ENCODE results near the gene MROH2B.

Gene MROH2B

DNA sequence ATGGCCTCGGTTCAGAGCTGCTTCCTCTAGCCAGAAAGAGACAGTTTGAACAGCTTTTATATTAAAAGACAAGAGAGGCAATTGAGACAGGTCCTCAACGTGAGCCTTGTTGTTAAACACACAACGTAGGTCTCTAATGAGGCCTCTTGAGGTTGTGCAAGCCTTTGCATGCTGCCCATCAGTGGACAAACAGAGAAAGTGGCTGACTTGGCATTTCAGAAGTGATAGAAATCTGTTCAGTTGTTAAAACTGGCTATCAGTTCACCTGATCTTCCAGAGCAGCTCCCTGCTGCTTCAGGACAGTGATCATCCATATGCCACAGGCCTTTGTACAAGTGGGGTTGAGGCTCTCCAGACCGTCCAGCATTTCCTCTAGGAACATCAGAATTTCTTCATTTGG is 58.8 kb downstream of the MROH2B start:
- no peak for DNase-seq

DNA sequence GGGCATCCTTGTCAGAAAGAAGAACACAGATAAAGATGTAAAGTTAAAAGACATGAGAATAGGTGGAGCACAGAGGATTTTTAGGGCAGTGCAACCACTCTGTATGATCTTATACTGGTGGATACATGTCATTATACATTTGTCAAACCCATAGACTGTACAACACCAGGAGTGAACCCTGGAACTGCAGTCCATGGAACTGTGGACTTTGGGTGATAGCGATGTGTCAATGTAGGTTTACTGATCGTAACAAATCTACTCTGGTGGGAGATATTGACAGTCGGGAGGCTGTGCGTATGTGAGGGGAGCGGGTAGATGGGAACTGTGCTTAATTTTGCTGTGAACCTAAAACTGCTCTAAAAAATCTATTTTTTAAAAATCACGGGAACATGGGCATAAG is 60.6 kb downstream of the MROH2B start:
- DNase-seq, result no peak

DNA sequence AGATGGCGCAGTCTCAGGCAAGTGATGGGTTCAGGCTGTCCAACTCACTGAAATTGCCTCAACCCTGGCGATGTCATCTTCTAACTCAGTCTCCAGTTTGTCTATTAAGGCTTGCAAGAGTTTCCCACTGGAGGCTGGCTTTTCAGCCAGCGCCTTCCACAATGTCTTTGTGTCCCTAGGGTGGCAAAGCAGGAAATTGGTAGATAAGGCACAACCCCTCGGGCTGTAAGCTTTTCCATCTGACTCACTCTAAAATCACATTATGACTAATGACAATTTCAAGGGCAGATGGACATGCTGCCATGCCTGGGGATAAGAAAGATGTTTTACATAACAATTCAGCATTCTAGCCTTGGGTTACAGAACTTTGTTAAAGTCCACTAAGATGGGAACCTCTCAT is 61.9 kb downstream of the MROH2B start:
- no peak for DNase-seq

GRCh38 chr5:41004931-41005330 is 66.2 kb downstream of the MROH2B start:
- no peak for DNase-seq

- DNase-seq, result no peak
Observed at GRCh38 chr5:41003670-41004376, 67.3 kb downstream of the MROH2B start.

- no peak for DNase-seq
Observed at GRCh38 chr5:40999966-41000365, 71.2 kb downstream of the MROH2B start.

- no peak for DNase-seq
Observed at GRCh38 chr5:40999142-40999541, 72.0 kb downstream of the MROH2B start.

DNA sequence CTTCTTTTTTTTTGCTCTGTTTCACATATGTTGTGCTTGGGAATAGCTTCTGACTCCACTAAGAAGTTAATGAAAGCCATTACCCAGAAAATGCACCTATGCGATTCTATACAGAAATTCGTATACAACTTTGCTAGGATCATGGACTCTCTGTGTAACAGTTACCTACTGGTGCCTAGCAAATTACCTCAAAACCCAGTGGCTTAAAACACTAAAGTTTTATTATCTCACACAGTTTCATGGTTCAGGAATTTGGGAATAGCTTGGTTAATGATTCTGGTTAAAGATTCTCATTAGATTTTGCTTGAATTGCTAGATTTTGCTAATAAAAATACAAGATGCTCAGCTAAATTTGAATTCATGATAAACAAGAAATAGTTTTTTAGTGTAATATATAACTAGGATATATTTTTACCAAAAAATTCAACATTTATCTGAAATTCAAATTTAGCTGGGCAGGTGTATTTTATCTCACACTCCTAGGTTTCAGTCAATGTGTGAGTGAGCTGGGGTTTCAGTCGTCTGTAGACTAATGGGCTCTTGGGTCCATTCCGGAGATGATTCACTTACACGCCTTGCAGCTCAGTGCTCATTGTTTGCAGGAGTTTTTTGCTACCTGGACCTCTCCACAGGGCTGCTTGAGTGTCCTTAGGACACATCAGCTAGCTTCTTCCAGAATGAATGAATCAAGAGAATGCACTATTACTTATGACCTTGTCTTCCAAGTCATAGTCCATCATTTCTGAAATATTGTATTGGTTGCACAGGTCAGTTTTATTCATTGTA is 75.1 kb downstream of the MROH2B start:
- no peak for DNase-seq

- DNase-seq, result no peak
Observed at GRCh38 chr5:40991981-40992559, 79.1 kb downstream of the MROH2B start.

GRCh38 chr5:40991168-40991980 is 79.8 kb downstream of the MROH2B start:
- DNase-seq, result no peak

- DNase-seq, result no peak
Observed at GRCh38 chr5:40988746-40989510, 82.2 kb downstream of the MROH2B start.

DNA sequence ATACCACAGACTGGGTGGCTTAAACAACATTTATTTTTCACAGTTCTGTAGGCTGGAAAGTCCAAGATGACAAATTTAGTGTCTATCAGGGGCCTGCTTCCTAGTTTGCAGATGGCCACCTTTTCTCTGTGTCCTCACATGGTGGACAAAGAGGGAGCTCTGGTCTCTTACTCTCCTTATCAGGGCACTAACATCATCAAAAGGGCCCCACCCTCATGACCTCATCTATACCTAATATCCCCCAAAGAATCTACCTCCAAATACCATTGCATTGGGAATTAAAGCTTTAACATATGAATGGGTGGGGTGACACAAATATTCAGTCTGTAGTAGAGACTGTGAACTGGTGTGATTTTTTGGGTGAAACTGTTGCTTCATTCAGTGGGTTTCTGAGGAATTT is 83.8 kb downstream of the MROH2B start:
- DNase-seq, result no peak

GRCh38 chr5:40986666-40987065 is 84.5 kb downstream of the MROH2B start:
- no peak for DNase-seq

GRCh38 chr5:40985501-40985900 is 85.6 kb downstream of the MROH2B start:
- DNase-seq, result no peak

DNA sequence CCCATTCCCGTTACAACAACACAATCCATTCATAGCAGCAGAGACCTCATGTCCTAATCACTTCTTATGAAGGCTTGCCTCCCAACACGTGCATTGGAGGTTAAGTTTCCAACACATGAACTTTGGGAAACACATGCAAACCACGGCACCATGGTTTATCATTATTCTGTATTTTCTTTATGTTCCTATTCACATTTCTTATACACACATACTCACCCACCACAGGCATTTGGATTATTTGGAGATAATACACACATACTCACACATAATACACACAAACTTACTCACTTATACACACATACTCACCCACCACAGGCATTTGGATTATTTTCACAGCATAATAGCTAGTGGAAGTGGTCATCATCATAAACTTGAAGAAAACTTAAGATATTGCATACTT is 86.3 kb downstream of the MROH2B start:
- DNase-seq, result no peak

GRCh38 chr5:40983781-40984180 is 87.4 kb downstream of the MROH2B start:
- DNase-seq, result no peak

- DNase-seq, result no peak
Observed at GRCh38 chr5:40981420-40981819, 89.7 kb downstream of the MROH2B start.

DNA sequence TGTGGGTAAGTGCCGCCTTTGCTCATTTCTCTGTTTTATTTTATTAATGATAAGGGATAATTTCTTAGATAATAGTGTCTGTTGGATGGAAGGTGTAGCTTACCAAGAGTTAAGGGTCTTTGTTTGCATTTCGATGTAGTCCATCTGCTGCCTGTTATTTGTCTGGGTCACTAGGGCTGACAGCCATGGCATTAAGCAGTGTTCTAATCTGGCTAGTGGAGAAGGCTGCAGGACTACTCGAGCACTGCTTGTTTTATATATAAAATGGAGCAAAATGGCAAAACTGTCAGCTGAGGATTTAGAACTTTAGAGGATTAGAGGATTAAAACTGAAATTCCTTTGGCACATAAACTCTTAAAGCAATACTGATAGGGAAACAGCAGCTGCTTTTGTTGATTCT is 94.3 kb downstream of the MROH2B start:
- DNase-seq, result no peak

DNA sequence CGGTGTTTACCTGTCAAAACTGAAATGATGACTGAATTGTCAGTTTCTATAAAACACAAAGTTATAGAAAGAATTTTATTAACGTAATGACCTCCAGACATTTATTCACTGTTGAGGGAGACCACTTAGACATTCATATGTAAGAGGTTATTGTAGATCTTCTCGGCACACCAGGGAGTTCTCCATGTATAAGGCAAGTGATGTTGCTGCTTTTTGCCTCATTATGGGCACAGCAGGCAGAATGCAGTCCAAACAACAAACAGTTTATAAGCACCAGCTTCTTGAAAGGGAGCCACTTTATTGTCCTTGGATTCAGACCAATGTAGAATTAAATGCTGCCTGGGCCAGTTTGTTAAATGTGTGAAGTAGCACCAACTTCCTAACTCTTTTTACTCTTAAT is 95.1 kb downstream of the MROH2B start:
- DNase-seq, result no peak

GRCh38 chr5:40973364-40974004 is 97.7 kb downstream of the MROH2B start:
- DNase-seq, result no peak

GRCh38 chr5:40972434-40972833 is 98.7 kb downstream of the MROH2B start:
- DNase-seq, result no peak

Measured in cerebellar nuclear complex (tissue), 1 donor.